Fibroblast of lung (primary cell): Measurements from ENCODE around the gene SLC25A10. TPM values are rescaled to one million over a fixed set of nuclear protein-coding genes. Genes with fewer than 3 reads are reported as not detected.

Experiments used
- DNase-seq, 2 donors: peaks; one replicate each; pipeline versions ENCODE4 v3.0.0 to v3.0.0-alpha.2; 2010; ENCODE audit warnings: low read depth in 2 of 2
- H2AFZ ChIP-seq: 2 replicates; pipeline ENCODE4 v1.5.1; 2012; ENCODE audit warnings: low read length, control low read depth, inconsistent platforms
- H3K27ac ChIP-seq: 2 replicates; pipeline ENCODE4 v1.5.1; 2011; ENCODE audit warnings: low read length, control low read depth; ENCODE audit not compliant: insufficient read depth
- H3K27me3 ChIP-seq: 2 replicates; pipeline ENCODE4 v1.5.1; 2011; ENCODE audit warnings: mild to moderate bottlenecking, low read length; ENCODE audit not compliant: control insufficient read depth, insufficient read depth
- H3K36me3 ChIP-seq: 2 replicates; pipeline ENCODE4 v1.5.1; 2011; ENCODE audit warnings: low read length; ENCODE audit not compliant: control insufficient read depth, insufficient read depth
- H3K4me1 ChIP-seq: 2 replicates; pipeline ENCODE4 v1.5.1; 2011; ENCODE audit warnings: low read length; ENCODE audit not compliant: control insufficient read depth, insufficient read depth; ENCODE audit errors: extremely low read depth
- H3K4me2 ChIP-seq: 2 replicates; pipeline ENCODE4 v1.5.1; 2011; ENCODE audit warnings: low read length, control low read depth; ENCODE audit not compliant: insufficient read depth; ENCODE audit errors: extremely low read depth
- H3K4me3 ChIP-seq, 4 experiments: fragments of 200-600 bp in 1 of 4; sonication (generic) in 1 of 4; replicated peaks in 1 of 4; 2 replicates each; pipeline ENCODE4 v1.5.1; 2011 to 2016; ENCODE audit warnings: low read length in 4 of 4, low read depth in 3 of 4, mild to moderate bottlenecking in 3 of 4, control low read depth in 2 of 4, inconsistent platforms in 1 of 4, mixed read lengths in 1 of 4; ENCODE audit not compliant: insufficient read depth in 1 of 4; ENCODE audit errors: control extremely low read depth in 1 of 4
- H3K79me2 ChIP-seq: 2 replicates; pipeline ENCODE4 v1.5.1; 2012; ENCODE audit warnings: mild to moderate bottlenecking, low read length, inconsistent platforms; ENCODE audit not compliant: control insufficient read depth, insufficient read depth
- H3K9ac ChIP-seq: 2 replicates; pipeline ENCODE4 v1.5.1; 2011; ENCODE audit warnings: mild to moderate bottlenecking, low read length, control low read depth; ENCODE audit not compliant: insufficient read depth
- H3K9me3 ChIP-seq: 2 replicates; pipeline ENCODE4 v1.5.1; 2012; ENCODE audit warnings: low read depth, low read length; ENCODE audit not compliant: control insufficient read depth, insufficient read depth
- H4K20me1 ChIP-seq: 2 replicates; pipeline ENCODE4 v1.5.1; 2011; ENCODE audit warnings: low read length; ENCODE audit not compliant: control insufficient read depth, insufficient read depth; ENCODE audit errors: extremely low read depth
- EZH2 ChIP-seq: IDR thresholded peaks from 2 replicates; pipeline ENCODE4 v1.5.1; 2012; ENCODE audit warnings: low read length, control low read depth, mild to moderate bottlenecking; ENCODE audit errors: missing control alignments
- polyA plus RNA-seq, 2 donors: library from polyadenylated mRNA; depleted of rRNA in 1 of 2; stranded (reverse) in 1 of 2; unstranded in 1 of 2; fragments of >200 nt; gene quantifications; 2 replicates each; pipeline ENCODE4 v1.2.1, GENCODE V29; 2011 to 2012; ENCODE audit warnings: missing spikeins in 1 of 2
- total RNA-seq: library from RNA; depleted of rRNA; stranded (reverse); fragments of >200 nt; gene quantifications from 2 replicates; pipeline ENCODE4 v1.2.1, GENCODE V29; 2014
- TF ChIP-seq, protein P1 (sequence below), 2 donors: IDR thresholded peaks in 1 of 2; conservative IDR thresholded peaks in 1 of 2; 1 replicate in 1 of 2; 2 replicates in 1 of 2; pipeline ENCODE4 v1.5.1; 2011 to 2012; ENCODE audit warnings: low read length in 2 of 2, control low read depth in 1 of 2, inconsistent platforms in 1 of 2, low read depth in 1 of 2, mild to moderate bottlenecking in 1 of 2

Gene SLC25A10
- total and polyA plus RNA-seq, 2 donors (not counting 1 experiment from before 2014, with no cell fraction given), result 3.7 to 5.8 TPM

DNA sequence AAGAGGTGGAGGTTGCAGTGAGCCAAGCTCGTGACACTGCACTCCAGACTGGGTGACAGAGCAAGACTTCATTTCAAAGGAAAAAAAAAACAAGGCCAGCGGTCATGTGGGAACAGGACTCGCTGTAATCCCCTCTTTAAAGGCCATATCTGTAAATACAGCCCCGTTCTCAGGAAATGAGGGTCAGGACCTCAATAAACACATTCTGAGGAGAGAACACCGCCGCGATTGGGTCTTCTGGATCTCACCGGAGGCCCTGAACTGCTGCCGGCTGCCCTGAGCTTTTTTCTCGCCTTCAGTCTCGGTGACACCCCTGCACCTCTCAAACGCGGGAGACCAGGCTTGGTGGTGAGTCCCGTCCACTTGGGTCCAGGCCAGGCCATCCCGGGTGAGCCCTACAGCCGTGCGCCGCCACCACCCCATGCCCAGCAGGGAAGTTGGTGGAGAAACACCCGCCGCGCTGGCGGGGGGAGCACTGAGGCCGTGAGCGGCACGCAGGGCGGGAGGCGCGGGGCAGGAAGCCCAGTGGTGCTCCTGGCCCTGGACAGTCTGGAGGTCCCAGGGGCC is 28.4 kb downstream of the SLC25A10 start:
- DNase-seq, result no peak
- H4K20me1 ChIP-seq, result no peaks in the 10 kb centered on the region
- H3K9ac ChIP-seq, result no peak overlapping the region
- H3K4me2 ChIP-seq, result no peak overlapping the region
- H3K9me3 ChIP-seq, result no peaks in the 10 kb centered on the region
- H3K4me3 ChIP-seq, result no peak overlapping the region
- H3K4me1 ChIP-seq, result peaks cover 3% of the 10 kb centered on the region
- TF ChIP-seq, protein P1, sequence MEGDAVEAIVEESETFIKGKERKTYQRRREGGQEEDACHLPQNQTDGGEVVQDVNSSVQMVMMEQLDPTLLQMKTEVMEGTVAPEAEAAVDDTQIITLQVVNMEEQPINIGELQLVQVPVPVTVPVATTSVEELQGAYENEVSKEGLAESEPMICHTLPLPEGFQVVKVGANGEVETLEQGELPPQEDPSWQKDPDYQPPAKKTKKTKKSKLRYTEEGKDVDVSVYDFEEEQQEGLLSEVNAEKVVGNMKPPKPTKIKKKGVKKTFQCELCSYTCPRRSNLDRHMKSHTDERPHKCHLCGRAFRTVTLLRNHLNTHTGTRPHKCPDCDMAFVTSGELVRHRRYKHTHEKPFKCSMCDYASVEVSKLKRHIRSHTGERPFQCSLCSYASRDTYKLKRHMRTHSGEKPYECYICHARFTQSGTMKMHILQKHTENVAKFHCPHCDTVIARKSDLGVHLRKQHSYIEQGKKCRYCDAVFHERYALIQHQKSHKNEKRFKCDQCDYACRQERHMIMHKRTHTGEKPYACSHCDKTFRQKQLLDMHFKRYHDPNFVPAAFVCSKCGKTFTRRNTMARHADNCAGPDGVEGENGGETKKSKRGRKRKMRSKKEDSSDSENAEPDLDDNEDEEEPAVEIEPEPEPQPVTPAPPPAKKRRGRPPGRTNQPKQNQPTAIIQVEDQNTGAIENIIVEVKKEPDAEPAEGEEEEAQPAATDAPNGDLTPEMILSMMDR (conservative IDR thresholded peaks at IDR 0.05 in 1 of 2, IDR thresholded peaks at IDR 0.05 in 1 of 2; ENCODE audit: low read depth in 1 of 2, low read length in 2 of 2), result no peak
- TF ChIP-seq EZH2, result no peak
- H3K79me2 ChIP-seq, result no peaks in the 10 kb centered on the region
- no peak overlapping the region for H2AFZ ChIP-seq
- no peaks in the 10 kb centered on the region for H3K36me3 ChIP-seq
- no peak overlapping the region for H3K27ac ChIP-seq
- H3K27me3 ChIP-seq, result no peaks in the 10 kb centered on the region

DNA sequence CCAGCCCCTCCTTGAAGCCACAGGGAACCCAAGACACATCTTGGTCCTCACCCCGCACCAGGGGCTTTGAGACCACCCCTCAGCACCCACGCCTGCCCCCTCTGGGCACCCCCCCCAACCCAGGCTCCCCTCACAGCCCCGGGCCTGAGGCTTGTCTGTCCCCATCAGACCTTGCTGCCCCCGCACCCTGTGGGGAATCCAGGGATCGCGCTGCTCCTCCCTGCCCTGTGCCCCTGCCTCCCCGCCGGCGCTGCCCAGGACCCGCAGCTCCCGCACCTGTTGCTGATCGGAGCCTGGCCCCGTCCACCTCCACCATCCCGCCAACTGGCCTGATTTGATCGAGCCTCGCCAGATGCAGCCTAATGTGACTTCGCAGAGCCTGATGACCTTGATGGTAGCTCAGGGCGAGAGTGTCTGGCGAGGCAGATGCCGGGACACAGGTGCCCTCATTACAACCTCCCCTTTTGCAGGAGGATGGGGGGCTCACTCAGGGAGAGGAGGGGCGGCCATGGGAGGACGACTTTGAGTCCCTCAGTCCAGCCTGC is 29.0 kb downstream of the SLC25A10 start:
- Histone ChIP-seq H3K79me2 (no peaks in the 10 kb centered on the region), H3K4me1 (peaks cover 1% of the 10 kb centered on the region), H3K36me3 (no peaks in the 10 kb centered on the region), H3K9me3 (no peaks in the 10 kb centered on the region), H3K9ac (no peak overlapping the region), H3K27me3 (no peaks in the 10 kb centered on the region), H4K20me1 (no peaks in the 10 kb centered on the region), H3K27ac (no peak overlapping the region), H2AFZ (no peak overlapping the region), H3K4me3 (no peak overlapping the region), H3K4me2 (no peak overlapping the region)
- TF ChIP-seq, protein P1 (conservative IDR thresholded peaks at IDR 0.05 in 1 of 2, IDR thresholded peaks at IDR 0.05 in 1 of 2; ENCODE audit: low read depth in 1 of 2, low read length in 2 of 2), result no peak
- no peak for TF ChIP-seq EZH2
- no peak for DNase-seq

DNA sequence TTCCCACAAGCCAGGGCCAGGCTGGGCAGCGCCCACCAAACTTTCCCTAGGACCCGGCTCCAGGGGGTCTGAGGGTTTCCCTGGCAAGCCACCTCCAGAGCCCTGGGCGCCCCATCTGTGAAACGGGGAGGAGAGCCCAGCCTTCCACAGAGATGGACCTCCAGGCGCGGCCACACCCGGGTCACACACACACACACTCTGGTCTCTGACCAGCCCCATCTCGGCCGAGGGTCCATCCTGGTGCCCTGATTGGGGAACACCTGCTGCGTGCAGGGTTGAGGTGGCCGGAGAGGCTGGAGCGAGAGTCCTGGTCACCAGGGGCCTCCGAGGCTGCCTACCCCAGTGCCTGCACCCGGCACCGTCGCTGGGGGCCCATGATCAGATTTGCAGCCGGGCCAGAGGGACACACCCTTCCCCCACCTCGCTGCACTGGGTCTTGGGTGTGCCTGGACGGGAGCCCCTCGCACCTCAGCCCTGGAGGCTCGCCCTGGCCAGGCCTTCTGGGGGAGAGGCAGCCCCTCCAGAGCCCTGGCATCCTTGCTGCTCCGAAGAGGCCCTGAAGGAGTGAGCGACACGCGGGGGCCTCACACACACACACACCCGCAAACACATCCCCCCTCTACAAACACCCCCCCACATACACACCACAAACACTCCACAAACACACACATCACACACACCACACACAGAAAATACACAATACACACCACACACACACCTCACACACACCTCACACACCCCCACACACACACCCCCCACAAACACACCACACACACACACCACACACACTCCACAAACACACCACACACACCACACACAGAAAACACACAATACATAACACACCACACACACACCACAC is 29.7 kb downstream of the SLC25A10 start:
- Histone ChIP-seq H3K9ac (no peak overlapping the region), H2AFZ (no peak overlapping the region)

More for the DNA sequence above, 29.7 kb downstream of the SLC25A10 start:
- Histone ChIP-seq H3K4me2 (no peak overlapping the region), H3K79me2 (no peaks in the 10 kb centered on the region), H4K20me1 (no peaks in the 10 kb centered on the region), H3K27ac (no peak overlapping the region), H3K4me1 (no peaks in the 10 kb centered on the region), H3K4me3 (no peak overlapping the region), H3K27me3 (no peaks in the 10 kb centered on the region), H3K36me3 (no peaks in the 10 kb centered on the region), H3K9me3 (no peaks in the 10 kb centered on the region)
- DNase-seq, result no peak
- no peak for TF ChIP-seq EZH2
- TF ChIP-seq, protein P1 (conservative IDR thresholded peaks at IDR 0.05 in 1 of 2, IDR thresholded peaks at IDR 0.05 in 1 of 2; ENCODE audit: low read depth in 1 of 2, low read length in 2 of 2), result no peak
